Measurements from ENCODE around the gene PRSS35.

DNA sequence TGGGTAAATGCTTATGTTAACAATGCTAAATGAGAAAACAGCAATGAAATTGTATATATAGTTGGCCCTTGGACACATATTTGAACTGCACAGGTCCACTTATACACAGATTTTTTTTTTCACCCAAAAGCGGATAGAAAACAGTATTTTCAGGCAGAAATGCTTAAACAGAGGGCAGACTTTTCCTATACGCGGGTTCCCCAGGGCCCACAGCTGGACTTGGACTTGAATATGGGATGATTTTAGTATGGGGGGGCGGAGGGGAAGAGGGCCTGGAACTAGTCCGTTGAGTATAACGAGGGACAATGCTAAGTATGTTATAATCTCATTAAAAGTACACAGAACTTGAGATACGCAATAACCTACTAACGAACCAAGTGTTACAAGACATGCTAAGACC is 1.1 kb upstream of the PRSS35 start:
- TF ChIP-seq EP300 (IDR thresholded peaks at IDR 0.05) (no peak), POLR2A (IDR thresholded peaks at IDR 0.05) (no peak)
- TF ChIP-seq, protein P1, sequence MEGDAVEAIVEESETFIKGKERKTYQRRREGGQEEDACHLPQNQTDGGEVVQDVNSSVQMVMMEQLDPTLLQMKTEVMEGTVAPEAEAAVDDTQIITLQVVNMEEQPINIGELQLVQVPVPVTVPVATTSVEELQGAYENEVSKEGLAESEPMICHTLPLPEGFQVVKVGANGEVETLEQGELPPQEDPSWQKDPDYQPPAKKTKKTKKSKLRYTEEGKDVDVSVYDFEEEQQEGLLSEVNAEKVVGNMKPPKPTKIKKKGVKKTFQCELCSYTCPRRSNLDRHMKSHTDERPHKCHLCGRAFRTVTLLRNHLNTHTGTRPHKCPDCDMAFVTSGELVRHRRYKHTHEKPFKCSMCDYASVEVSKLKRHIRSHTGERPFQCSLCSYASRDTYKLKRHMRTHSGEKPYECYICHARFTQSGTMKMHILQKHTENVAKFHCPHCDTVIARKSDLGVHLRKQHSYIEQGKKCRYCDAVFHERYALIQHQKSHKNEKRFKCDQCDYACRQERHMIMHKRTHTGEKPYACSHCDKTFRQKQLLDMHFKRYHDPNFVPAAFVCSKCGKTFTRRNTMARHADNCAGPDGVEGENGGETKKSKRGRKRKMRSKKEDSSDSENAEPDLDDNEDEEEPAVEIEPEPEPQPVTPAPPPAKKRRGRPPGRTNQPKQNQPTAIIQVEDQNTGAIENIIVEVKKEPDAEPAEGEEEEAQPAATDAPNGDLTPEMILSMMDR (IDR thresholded peaks at IDR 0.05): no peak
